BE2C (cell line): ENCODE results near the gene TMEM198.
A peak's percentile ranks its signal among the peaks of the same experiment; 100 is the strongest.

ENCODE experiments used
- DNase-seq: peaks from one replicate; pipeline ENCODE4 v3.0.0-alpha.2; 2020
- H3K27me3 ChIP-seq: fragments of 250-450 bp; sonication (Bioruptor Pico); 2 replicates; pipeline ENCODE4 v1.5.1; 2020; ENCODE audit warnings: mild to moderate bottlenecking
- H3K36me3 ChIP-seq: fragments of 250-450 bp; sonication (Bioruptor Pico); 2 replicates; pipeline ENCODE4 v1.5.1; 2020; ENCODE audit warnings: mild to moderate bottlenecking
- H3K4me1 ChIP-seq: fragments of 250-450 bp; sonication (Bioruptor Pico); 2 replicates; pipeline ENCODE4 v1.5.1; 2020
- H3K4me3 ChIP-seq: 2 replicates; pipeline ENCODE4 v1.5.1; 2011; ENCODE audit warnings: low read depth, low read length
- H3K9me3 ChIP-seq: fragments of 250-450 bp; sonication (Bioruptor Pico); 2 replicates; pipeline ENCODE4 v1.5.1; 2020
- TF ChIP-seq, protein P1 (sequence below): IDR thresholded peaks from 2 replicates; pipeline ENCODE4 v1.5.1; 2012; ENCODE audit warnings: mild to moderate bottlenecking, low read depth, low read length

TMEM198 gene

DNA sequence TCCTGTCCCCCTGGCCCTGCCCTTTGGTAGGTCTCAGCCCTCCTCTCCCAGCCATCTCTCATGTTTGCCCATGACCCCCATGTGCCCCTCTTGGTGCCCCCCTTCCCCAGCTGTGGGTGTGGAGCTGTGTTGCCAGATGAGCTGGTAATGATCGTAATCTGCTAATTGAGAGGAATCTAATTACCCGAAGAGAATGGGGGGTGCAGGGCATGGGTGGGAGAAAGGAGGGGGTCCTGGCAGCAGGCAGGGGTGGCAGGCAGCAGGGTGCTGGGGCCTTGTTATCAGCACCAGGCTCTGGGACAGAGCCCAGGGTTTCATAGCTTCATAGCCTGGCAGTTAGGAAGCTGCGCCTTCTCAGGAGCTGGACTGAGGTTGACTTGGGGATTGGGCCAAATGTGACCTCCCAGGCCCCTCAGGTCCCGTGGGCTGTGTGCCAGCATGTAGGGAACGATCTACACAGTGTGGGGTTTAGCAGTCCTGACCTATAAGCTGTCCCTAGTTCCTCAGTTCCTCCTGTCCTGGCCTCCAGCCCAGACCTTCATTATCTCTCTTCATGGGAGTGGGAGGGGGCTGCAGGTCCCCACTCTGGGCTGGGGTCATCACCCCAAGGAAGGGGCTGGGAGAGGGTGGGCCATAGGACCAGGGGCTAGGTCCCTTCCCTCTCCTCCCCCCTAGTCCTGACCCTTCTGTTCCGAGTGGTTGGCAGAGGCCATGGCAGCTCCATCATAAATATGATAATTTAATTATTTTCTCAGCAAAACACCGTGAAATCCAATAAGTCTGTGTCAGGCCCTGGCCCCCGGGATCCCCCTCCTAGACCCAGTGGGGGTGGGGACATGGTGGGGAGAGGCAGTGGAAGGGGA is 36.0 kb upstream of the TMEM198 start:
- H3K27me3 ChIP-seq = no peaks in the 10 kb centered on the region
- DNase-seq = peak; percentile 78
- H3K9me3 ChIP-seq = no peaks in the 10 kb centered on the region
- H3K4me1 ChIP-seq = peaks cover 75% of the 10 kb centered on the region
- peak overlapping the region; percentile 44 for H3K4me3 ChIP-seq
- H3K36me3 ChIP-seq = peaks cover 8% of the 10 kb centered on the region; the same call in 1 of the 2 replicates
- TF ChIP-seq, protein P1, sequence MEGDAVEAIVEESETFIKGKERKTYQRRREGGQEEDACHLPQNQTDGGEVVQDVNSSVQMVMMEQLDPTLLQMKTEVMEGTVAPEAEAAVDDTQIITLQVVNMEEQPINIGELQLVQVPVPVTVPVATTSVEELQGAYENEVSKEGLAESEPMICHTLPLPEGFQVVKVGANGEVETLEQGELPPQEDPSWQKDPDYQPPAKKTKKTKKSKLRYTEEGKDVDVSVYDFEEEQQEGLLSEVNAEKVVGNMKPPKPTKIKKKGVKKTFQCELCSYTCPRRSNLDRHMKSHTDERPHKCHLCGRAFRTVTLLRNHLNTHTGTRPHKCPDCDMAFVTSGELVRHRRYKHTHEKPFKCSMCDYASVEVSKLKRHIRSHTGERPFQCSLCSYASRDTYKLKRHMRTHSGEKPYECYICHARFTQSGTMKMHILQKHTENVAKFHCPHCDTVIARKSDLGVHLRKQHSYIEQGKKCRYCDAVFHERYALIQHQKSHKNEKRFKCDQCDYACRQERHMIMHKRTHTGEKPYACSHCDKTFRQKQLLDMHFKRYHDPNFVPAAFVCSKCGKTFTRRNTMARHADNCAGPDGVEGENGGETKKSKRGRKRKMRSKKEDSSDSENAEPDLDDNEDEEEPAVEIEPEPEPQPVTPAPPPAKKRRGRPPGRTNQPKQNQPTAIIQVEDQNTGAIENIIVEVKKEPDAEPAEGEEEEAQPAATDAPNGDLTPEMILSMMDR = no peak

DNA sequence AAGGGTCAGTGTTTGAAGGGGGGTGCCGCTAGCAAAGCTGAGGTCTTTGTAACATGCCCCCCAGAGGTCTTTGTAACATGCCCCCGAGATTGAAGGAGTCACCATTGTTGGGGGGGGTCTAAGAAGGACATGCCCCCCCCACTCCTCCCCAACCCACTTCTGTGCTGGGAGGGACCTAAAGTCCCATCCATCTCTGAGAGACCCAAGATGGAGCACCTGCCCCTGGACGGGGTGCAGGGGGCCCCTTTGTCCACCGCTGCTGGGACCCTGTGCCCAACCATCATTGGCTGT is 35.4 kb upstream of the TMEM198 start:
- Histone ChIP-seq H3K27me3 (no peaks in the 10 kb centered on the region), H3K36me3 (peaks cover 8% of the 10 kb centered on the region; the same call in 1 of the 2 replicates), H3K4me1 (peaks cover 81% of the 10 kb centered on the region), H3K9me3 (no peaks in the 10 kb centered on the region), H3K4me3 (peak overlapping the region; percentile 44)
- TF ChIP-seq, protein P1 = no peak
- DNase-seq = no peak

DNA sequence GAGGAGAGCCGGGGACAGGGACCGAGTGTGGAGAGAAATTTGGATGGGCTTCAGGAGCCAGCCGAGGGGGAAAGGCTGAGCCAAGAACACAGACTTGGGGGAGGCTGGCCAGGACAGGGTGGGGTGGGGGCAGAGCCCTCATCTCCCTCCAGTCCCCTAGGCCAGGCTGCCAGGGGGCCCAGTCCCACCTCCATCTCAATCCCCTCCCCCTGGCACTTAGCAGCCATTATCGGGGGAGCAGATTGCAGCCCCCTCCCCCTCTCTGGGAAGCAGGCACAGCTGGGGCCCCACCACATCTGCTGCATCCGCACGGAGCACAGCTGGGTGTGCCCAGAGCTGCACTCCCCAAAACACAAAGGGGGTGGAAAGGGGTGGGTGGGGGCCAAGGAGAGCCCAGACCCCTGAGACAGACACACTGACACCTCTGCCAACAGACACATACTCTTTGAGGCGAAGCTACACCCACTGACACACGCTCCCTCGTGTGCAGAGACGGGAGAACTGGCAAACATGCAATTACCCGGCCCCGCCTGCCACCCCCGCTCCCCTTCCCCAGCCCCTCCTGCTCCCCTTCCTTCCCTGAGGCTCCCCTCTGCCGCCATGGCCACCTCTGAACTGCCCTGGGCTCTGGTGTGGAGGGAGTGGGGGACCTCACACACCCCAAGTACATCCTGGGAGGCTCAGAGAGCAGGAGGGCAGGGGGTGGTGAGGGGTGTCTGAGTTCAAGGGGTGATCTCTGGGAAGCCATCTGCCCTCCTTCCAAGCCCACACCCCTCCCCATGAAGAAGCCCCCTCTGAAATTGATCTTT is 34.7 kb upstream of the TMEM198 start:
- Histone ChIP-seq H3K27me3 (no peaks in the 10 kb centered on the region), H3K36me3 (peaks cover 8% of the 10 kb centered on the region; the same call in 1 of the 2 replicates), H3K4me3 (peak overlapping the region; percentile 44), H3K4me1 (peaks cover 85% of the 10 kb centered on the region), H3K9me3 (no peaks in the 10 kb centered on the region)
- TF ChIP-seq, protein P1 = no peak
- peak; percentile 66 for DNase-seq

GRCh38 chr2:219509780-219510511 is 33.9 kb upstream of the TMEM198 start:
- peak; percentile 86 for DNase-seq
- peaks cover 84% of the 10 kb centered on the region for H3K4me1 ChIP-seq
- TF ChIP-seq, protein P1 = peak; percentile 86
- H3K27me3 ChIP-seq = no peaks in the 10 kb centered on the region
- H3K4me3 ChIP-seq = peak overlapping the region; percentile 44
- peaks cover 8% of the 10 kb centered on the region; the same call in 1 of the 2 replicates for H3K36me3 ChIP-seq
- H3K9me3 ChIP-seq = no peaks in the 10 kb centered on the region

DNA sequence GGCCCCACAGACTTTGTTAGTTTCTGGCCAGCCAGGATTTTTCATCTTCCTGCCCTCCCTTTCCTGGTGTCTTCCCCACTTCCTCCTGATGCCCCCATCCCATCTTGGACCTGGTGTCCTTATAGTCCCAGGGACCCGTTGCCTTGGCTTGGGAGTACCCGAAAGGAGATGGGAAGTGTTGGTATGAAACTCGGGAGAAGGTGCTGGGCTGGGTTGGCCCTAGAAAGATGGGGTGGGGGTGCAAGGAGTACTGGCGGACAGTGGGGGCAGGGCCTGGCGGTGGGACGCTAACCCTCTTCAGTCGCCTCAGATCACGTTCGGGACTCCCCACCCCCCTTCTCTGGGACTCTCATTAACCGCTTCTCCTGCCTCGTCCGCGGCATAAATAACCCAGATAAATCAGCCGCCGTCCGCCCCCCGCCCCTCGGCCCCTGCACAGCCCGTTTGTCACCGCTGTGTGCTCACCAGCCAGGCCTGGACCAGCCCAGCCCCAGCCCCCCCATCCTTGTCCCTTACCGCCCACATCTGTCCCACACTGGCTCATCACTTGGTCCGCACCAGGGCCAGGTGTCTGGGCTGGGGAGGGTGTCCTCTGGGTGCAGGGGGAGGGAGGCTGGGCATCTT is 33.2 kb upstream of the TMEM198 start:
- peak; percentile 66 for DNase-seq
- TF ChIP-seq, protein P1 = no peak
- Histone ChIP-seq H3K4me1 (peaks cover 84% of the 10 kb centered on the region), H3K4me3 (peak overlapping the region; percentile 44), H3K27me3 (no peaks in the 10 kb centered on the region), H3K36me3 (peaks cover 8% of the 10 kb centered on the region; the same call in 1 of the 2 replicates), H3K9me3 (no peaks in the 10 kb centered on the region)
